Measurements from ENCODE around the gene TMBIM4.
"Not testable (repeated sequence)": the region's sequence is repeated elsewhere in the genome, so short reads cannot be mapped to it uniquely, and the experiment has no call there.

DNA sequence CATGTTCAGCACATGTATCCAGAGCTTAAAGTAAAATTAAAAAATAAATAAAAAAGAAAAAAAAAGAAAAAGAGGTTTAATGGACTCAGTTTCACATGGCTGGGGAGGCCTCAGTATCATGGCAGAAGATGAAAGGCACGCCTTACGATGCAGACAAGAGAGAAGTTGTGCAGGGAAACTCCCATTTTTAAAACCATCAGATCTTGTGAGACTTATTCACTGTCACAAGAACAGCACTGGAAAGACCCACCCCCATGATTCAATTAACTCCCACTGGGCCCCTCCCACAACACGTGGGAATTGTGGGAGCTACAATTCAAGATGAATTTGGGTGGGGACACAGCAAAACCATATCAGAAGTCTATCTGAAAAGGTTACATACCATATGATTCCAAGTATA is 43.2 kb upstream of the TMBIM4 start:
- TF ChIP-seq, protein P1, sequence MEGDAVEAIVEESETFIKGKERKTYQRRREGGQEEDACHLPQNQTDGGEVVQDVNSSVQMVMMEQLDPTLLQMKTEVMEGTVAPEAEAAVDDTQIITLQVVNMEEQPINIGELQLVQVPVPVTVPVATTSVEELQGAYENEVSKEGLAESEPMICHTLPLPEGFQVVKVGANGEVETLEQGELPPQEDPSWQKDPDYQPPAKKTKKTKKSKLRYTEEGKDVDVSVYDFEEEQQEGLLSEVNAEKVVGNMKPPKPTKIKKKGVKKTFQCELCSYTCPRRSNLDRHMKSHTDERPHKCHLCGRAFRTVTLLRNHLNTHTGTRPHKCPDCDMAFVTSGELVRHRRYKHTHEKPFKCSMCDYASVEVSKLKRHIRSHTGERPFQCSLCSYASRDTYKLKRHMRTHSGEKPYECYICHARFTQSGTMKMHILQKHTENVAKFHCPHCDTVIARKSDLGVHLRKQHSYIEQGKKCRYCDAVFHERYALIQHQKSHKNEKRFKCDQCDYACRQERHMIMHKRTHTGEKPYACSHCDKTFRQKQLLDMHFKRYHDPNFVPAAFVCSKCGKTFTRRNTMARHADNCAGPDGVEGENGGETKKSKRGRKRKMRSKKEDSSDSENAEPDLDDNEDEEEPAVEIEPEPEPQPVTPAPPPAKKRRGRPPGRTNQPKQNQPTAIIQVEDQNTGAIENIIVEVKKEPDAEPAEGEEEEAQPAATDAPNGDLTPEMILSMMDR (IDR thresholded peaks at IDR 0.05), result not testable (repeated sequence)
- not testable (repeated sequence) for TF ChIP-seq POLR2A (IDR thresholded peaks at IDR 0.05)

Data from right lobe of liver (tissue), 4 donors.